Sigmoid colon (tissue), 3 donors: ENCODE measurements around the gene RPTOR.

ENCODE experiments used
- POLR2A ChIP-seq, 2 donors: fragments of 450-650 bp; IDR thresholded peaks; one replicate each; pipeline ENCODE4 v1.6.1; 2016; ENCODE audit warnings: antibody characterized with exemption in 2 of 2, mild to moderate bottlenecking in 2 of 2, moderate library complexity in 2 of 2
- TF ChIP-seq, protein P1 (sequence below), 4 experiments: fragments of 450-650 bp in 3 of 4; fragments of 200-600 bp in 1 of 4; IDR thresholded peaks; one replicate each; pipeline ENCODE4 v1.5.1; 2016 to 2019; ENCODE audit warnings: antibody characterized with exemption in 4 of 4, mild to moderate bottlenecking in 3 of 4, moderate library complexity in 2 of 4

DNA sequence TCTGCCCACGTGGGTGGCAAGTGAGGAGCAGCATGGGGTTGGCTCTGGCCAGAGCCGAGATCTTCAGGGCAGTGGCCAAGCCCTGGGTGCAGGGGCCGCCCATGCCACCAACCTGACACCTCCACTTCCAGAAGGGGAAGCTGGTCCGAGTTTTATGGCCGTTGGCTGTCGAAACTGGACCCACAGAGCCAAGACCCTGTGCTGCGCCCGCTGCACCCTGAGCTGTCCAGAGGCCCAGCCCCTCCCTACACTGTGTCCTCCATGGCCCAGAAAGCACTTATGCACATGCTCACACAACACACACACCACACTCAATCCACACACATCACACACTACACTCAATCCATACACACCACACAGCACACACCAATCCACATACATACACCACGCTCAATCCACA lies 33.9 kb upstream of the RPTOR start:
- TF ChIP-seq POLR2A (IDR thresholded peaks at IDR 0.05), result no peak
- TF ChIP-seq, protein P1, sequence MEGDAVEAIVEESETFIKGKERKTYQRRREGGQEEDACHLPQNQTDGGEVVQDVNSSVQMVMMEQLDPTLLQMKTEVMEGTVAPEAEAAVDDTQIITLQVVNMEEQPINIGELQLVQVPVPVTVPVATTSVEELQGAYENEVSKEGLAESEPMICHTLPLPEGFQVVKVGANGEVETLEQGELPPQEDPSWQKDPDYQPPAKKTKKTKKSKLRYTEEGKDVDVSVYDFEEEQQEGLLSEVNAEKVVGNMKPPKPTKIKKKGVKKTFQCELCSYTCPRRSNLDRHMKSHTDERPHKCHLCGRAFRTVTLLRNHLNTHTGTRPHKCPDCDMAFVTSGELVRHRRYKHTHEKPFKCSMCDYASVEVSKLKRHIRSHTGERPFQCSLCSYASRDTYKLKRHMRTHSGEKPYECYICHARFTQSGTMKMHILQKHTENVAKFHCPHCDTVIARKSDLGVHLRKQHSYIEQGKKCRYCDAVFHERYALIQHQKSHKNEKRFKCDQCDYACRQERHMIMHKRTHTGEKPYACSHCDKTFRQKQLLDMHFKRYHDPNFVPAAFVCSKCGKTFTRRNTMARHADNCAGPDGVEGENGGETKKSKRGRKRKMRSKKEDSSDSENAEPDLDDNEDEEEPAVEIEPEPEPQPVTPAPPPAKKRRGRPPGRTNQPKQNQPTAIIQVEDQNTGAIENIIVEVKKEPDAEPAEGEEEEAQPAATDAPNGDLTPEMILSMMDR (IDR thresholded peaks at IDR 0.05), result no peak
